GM12891 (cell line): Measurements from ENCODE around the gene TNN.

Source experiments
- PAX5 ChIP-seq: IDR thresholded peaks from 2 replicates; pipeline ENCODE4 v1.6.1; 2011; ENCODE audit warnings: low read length, moderate library complexity, mild to moderate bottlenecking; ENCODE audit not compliant: insufficient read depth, severe bottlenecking
- POLR2A ChIP-seq: IDR thresholded peaks from 2 replicates; pipeline ENCODE4 v1.6.1; 2011; ENCODE audit warnings: low read depth, low read length, control low read depth
- POLR2AphosphoS5 ChIP-seq: IDR thresholded peaks from 2 replicates; pipeline ENCODE4 v1.6.1; 2011; ENCODE audit warnings: low read depth, low read length, control low read depth
- POU2F2 ChIP-seq: IDR thresholded peaks from 2 replicates; pipeline ENCODE4 v1.6.1; 2011; ENCODE audit warnings: low read depth, mild to moderate bottlenecking, control low read depth, low read length, moderate library complexity
- SPI1 ChIP-seq: IDR thresholded peaks from 2 replicates; pipeline ENCODE4 v1.6.1; 2011; ENCODE audit warnings: low read depth, low read length, control low read depth
- TAF1 ChIP-seq: IDR thresholded peaks from 2 replicates; pipeline ENCODE4 v1.6.1; 2011; ENCODE audit warnings: low read depth, low read length, control low read depth

- no peak for TF ChIP-seq POLR2A
- no peak for TF ChIP-seq POLR2AphosphoS5
- no peak for TF ChIP-seq TAF1
- TF ChIP-seq POU2F2, result no peak
- TF ChIP-seq PAX5, result no peak
- no peak for TF ChIP-seq SPI1
These were observed 124.5 kb downstream of the TNN start for GRCh38 chr1:175192111-175192629.
